ENCODE results near the gene KLHL29.
A peak's percentile ranks its signal among the peaks of the same experiment; 100 is the strongest.

Gene KLHL29

GRCh38 chr2:23607925-23608324 is 222.9 kb downstream of the KLHL29 start:
- H3K14ac ChIP-seq (ENCODE audit: low read length): no peak overlapping the region
- no peak overlapping the region for H4K8ac ChIP-seq (ENCODE audit: low read depth, low read length)
- H2AFZ ChIP-seq (ENCODE audit: low read length): no peak overlapping the region
- H2BK12ac ChIP-seq (ENCODE audit: low read length): no peak overlapping the region
- H3K4me1 ChIP-seq (ENCODE audit: control insufficient read depth in 2 of 2, insufficient read depth in 1 of 2, low read depth in 1 of 2, low read length in 2 of 2): peaks cover 2 to 11% of the 10 kb centered on the region in 2 donors
- H2AK5ac ChIP-seq (ENCODE audit: low read depth, low read length): no peak overlapping the region
- no peak overlapping the region for H3K4me3 ChIP-seq (ENCODE audit: low read length in 2 of 2)
- H3K23ac ChIP-seq (ENCODE audit: low read depth, low read length, poor library complexity): no peak overlapping the region
- no peaks in the 10 kb centered on the region for H3K79me1 ChIP-seq (ENCODE audit: low read depth, low read length)
- H2BK5ac ChIP-seq (ENCODE audit: low read length): no peak overlapping the region
- H2BK15ac ChIP-seq (ENCODE audit: low read length): no peak overlapping the region
- no peak overlapping the region for H2BK120ac ChIP-seq (ENCODE audit: low read depth, low read length)
- H3K18ac ChIP-seq (ENCODE audit: low read length): no peak overlapping the region
- H3K27me3 ChIP-seq (ENCODE audit: control insufficient read depth in 3 of 3, insufficient read depth in 3 of 3, low read depth in 1 of 3, low read length in 3 of 3): no peaks in the 10 kb centered on the region
- no peaks in the 10 kb centered on the region for H3K36me3 ChIP-seq (replicated peaks in 1 of 2; ENCODE audit: control insufficient read depth in 2 of 2, insufficient read depth in 2 of 2, low read length in 2 of 2)
- H3K9me3 ChIP-seq (replicated peaks in 1 of 2; ENCODE audit: control insufficient read depth in 2 of 2, insufficient read depth in 1 of 2, low read depth in 1 of 2, low read length in 2 of 2): peaks cover 6 to 28% of the 10 kb centered on the region in 2 donors
- DNase-seq (ENCODE audit: low spot score): no peak
- no peak overlapping the region for H4K91ac ChIP-seq (ENCODE audit: low read depth, low read length, poor library complexity)
- H3K9ac ChIP-seq (ENCODE audit: low read depth, low read length, poor library complexity): no peak overlapping the region
- no peak overlapping the region for H3K4ac ChIP-seq (ENCODE audit: low read length)
- no CpG with 5 or more reads among the region's 3 CpGs for WGBS, 2 donors (ENCODE audit: extremely low coverage in 2 of 2, insufficient read length in 2 of 2, insufficient replicate concordance in 1 of 2)
- no peak overlapping the region for H3K4me2 ChIP-seq (ENCODE audit: insufficient read depth, low read length, poor library complexity, severe bottlenecking)
- no peak overlapping the region for H3K27ac ChIP-seq (replicated peaks; ENCODE audit: low read length)

GRCh38 chr2:23609254-23609653 is 224.3 kb downstream of the KLHL29 start:
- H2AK5ac ChIP-seq (ENCODE audit: low read depth, low read length): no peak overlapping the region
- H3K4me2 ChIP-seq (ENCODE audit: insufficient read depth, low read length, poor library complexity, severe bottlenecking): no peak overlapping the region
- no peak overlapping the region for H4K91ac ChIP-seq (ENCODE audit: low read depth, low read length, poor library complexity)
- H3K36me3 ChIP-seq (replicated peaks in 1 of 2; ENCODE audit: control insufficient read depth in 2 of 2, insufficient read depth in 2 of 2, low read length in 2 of 2): no peaks in the 10 kb centered on the region
- no peaks in the 10 kb centered on the region for H3K27me3 ChIP-seq (ENCODE audit: control insufficient read depth in 3 of 3, insufficient read depth in 3 of 3, low read depth in 1 of 3, low read length in 3 of 3)
- H3K4me3 ChIP-seq (ENCODE audit: low read length in 2 of 2): no peak overlapping the region
- no peak overlapping the region for H2BK5ac ChIP-seq (ENCODE audit: low read length)
- H3K4me1 ChIP-seq (ENCODE audit: control insufficient read depth in 2 of 2, insufficient read depth in 1 of 2, low read depth in 1 of 2, low read length in 2 of 2): peaks cover 2 to 11% of the 10 kb centered on the region in 2 donors
- no peak overlapping the region for H2BK12ac ChIP-seq (ENCODE audit: low read length)
- H3K79me1 ChIP-seq (ENCODE audit: low read depth, low read length): no peaks in the 10 kb centered on the region
- H2BK120ac ChIP-seq (ENCODE audit: low read depth, low read length): no peak overlapping the region
- H3K27ac ChIP-seq (replicated peaks; ENCODE audit: low read length): no peak overlapping the region
- H3K9me3 ChIP-seq (replicated peaks in 1 of 2; ENCODE audit: control insufficient read depth in 2 of 2, insufficient read depth in 1 of 2, low read depth in 1 of 2, low read length in 2 of 2): peaks cover 6 to 28% of the 10 kb centered on the region in 2 donors
- no peak overlapping the region for H2BK15ac ChIP-seq (ENCODE audit: low read length)
- no peak overlapping the region for H3K23ac ChIP-seq (ENCODE audit: low read depth, low read length, poor library complexity)
- H4K8ac ChIP-seq (ENCODE audit: low read depth, low read length): no peak overlapping the region
- no peak for DNase-seq (ENCODE audit: low spot score)
- no CpG with 5 or more reads among the region's 7 CpGs for WGBS, 2 donors (ENCODE audit: extremely low coverage in 2 of 2, insufficient read length in 2 of 2, insufficient replicate concordance in 1 of 2)
- no peak overlapping the region for H3K18ac ChIP-seq (ENCODE audit: low read length)
- H2AFZ ChIP-seq (ENCODE audit: low read length): no peak overlapping the region
- H3K14ac ChIP-seq (ENCODE audit: low read length): no peak overlapping the region
- no peak overlapping the region for H3K9ac ChIP-seq (ENCODE audit: low read depth, low read length, poor library complexity)
- no peak overlapping the region for H3K4ac ChIP-seq (ENCODE audit: low read length)

DNA sequence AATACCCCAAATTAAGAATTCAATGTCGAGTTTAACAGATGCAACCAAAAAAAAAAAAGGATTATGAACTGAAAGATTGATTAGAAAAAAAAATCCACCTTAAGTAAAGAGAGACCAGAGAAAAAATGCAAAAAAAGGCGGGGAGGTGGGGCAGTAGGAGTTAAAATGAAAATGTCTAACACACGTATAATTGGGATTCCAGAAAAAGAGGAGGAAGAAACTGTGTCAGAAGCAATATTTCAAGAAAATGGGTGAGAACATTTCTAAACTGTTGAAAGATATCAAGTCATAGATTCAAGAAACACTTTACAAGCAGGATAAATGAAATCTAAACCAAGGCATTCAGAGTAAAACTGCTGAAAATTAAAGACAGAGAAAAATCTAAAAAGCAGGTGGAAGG is 226.9 kb downstream of the KLHL29 start:
- Histone ChIP-seq H2BK12ac (ENCODE audit: low read length) (no peak overlapping the region), H4K91ac (ENCODE audit: low read depth, low read length, poor library complexity) (no peak overlapping the region), H3K18ac (ENCODE audit: low read length) (no peak overlapping the region), H3K4me1 (ENCODE audit: control insufficient read depth in 2 of 2, insufficient read depth in 1 of 2, low read depth in 1 of 2, low read length in 2 of 2) (peaks cover 10 to 34% of the 10 kb centered on the region in 2 donors), H2BK120ac (ENCODE audit: low read depth, low read length) (no peak overlapping the region), H3K4ac (ENCODE audit: low read length) (no peak overlapping the region), H3K36me3 (replicated peaks in 1 of 2; ENCODE audit: control insufficient read depth in 2 of 2, insufficient read depth in 2 of 2, low read length in 2 of 2) (no peaks in the 10 kb centered on the region), H2BK15ac (ENCODE audit: low read length) (no peak overlapping the region), H3K14ac (ENCODE audit: low read length) (no peak overlapping the region), H4K8ac (ENCODE audit: low read depth, low read length) (no peak overlapping the region), H3K4me3 (ENCODE audit: low read length in 2 of 2) (no peak overlapping the region), H2BK5ac (ENCODE audit: low read length) (no peak overlapping the region), H3K9me3 (replicated peaks in 1 of 2; ENCODE audit: control insufficient read depth in 2 of 2, insufficient read depth in 1 of 2, low read depth in 1 of 2, low read length in 2 of 2) (peaks cover 5 to 22% of the 10 kb centered on the region in 2 donors), H3K27me3 (ENCODE audit: control insufficient read depth in 3 of 3, insufficient read depth in 3 of 3, low read depth in 1 of 3, low read length in 3 of 3) (no peaks in the 10 kb centered on the region), H3K4me2 (ENCODE audit: insufficient read depth, low read length, poor library complexity, severe bottlenecking) (no peak overlapping the region), H3K23ac (ENCODE audit: low read depth, low read length, poor library complexity) (no peak overlapping the region), H3K9ac (ENCODE audit: low read depth, low read length, poor library complexity) (no peak overlapping the region), H3K27ac (replicated peaks; ENCODE audit: low read length) (no peak overlapping the region), H2AK5ac (ENCODE audit: low read depth, low read length) (no peak overlapping the region), H3K79me1 (ENCODE audit: low read depth, low read length) (no peaks in the 10 kb centered on the region), H2AFZ (ENCODE audit: low read length) (no peak overlapping the region)
- WGBS, 2 donors (ENCODE audit: extremely low coverage in 2 of 2, insufficient read length in 2 of 2, insufficient replicate concordance in 1 of 2): no CpG with 5 or more reads among the region's 3 CpGs
- no peak for DNase-seq (ENCODE audit: low spot score)

GRCh38 chr2:23614701-23615100 is 229.7 kb downstream of the KLHL29 start:
- Histone ChIP-seq H3K27me3 (ENCODE audit: control insufficient read depth in 3 of 3, insufficient read depth in 3 of 3, low read depth in 1 of 3, low read length in 3 of 3) (no peaks in the 10 kb centered on the region), H2BK12ac (ENCODE audit: low read length) (no peak overlapping the region), H3K27ac (replicated peaks; ENCODE audit: low read length) (no peak overlapping the region), H2AFZ (ENCODE audit: low read length) (peak overlapping the region; percentile 70), H3K79me1 (ENCODE audit: low read depth, low read length) (no peaks in the 10 kb centered on the region), H3K4ac (ENCODE audit: low read length) (no peak overlapping the region), H2BK120ac (ENCODE audit: low read depth, low read length) (no peak overlapping the region), H4K91ac (ENCODE audit: low read depth, low read length, poor library complexity) (no peak overlapping the region), H4K8ac (ENCODE audit: low read depth, low read length) (no peak overlapping the region), H3K4me2 (ENCODE audit: insufficient read depth, low read length, poor library complexity, severe bottlenecking) (no peak overlapping the region), H3K9ac (ENCODE audit: low read depth, low read length, poor library complexity) (peak overlapping the region; percentile 61), H3K9me3 (replicated peaks in 1 of 2; ENCODE audit: control insufficient read depth in 2 of 2, insufficient read depth in 1 of 2, low read depth in 1 of 2, low read length in 2 of 2) (peaks cover 4 to 15% of the 10 kb centered on the region in 2 donors), H3K4me3 (ENCODE audit: low read length in 2 of 2) (no peak overlapping the region), H3K36me3 (replicated peaks in 1 of 2; ENCODE audit: control insufficient read depth in 2 of 2, insufficient read depth in 2 of 2, low read length in 2 of 2) (no peaks in the 10 kb centered on the region), H2AK5ac (ENCODE audit: low read depth, low read length) (peak overlapping the region; percentile 24), H3K18ac (ENCODE audit: low read length) (peak overlapping the region; percentile 72), H2BK5ac (ENCODE audit: low read length) (no peak overlapping the region), H3K23ac (ENCODE audit: low read depth, low read length, poor library complexity) (peak overlapping the region; percentile 26), H2BK15ac (ENCODE audit: low read length) (no peak overlapping the region), H3K14ac (ENCODE audit: low read length) (no peak overlapping the region), H3K4me1 (ENCODE audit: control insufficient read depth in 2 of 2, insufficient read depth in 1 of 2, low read depth in 1 of 2, low read length in 2 of 2) (peaks cover 20 to 47% of the 10 kb centered on the region in 2 donors)
- no peak for DNase-seq (ENCODE audit: low spot score)
- WGBS, 2 donors (ENCODE audit: extremely low coverage in 2 of 2, insufficient read length in 2 of 2, insufficient replicate concordance in 1 of 2): no CpG with 5 or more reads among the region's 12 CpGs
